Ectodermal cell (in vitro differentiated cells): ENCODE data around the gene GRM7.

ENCODE experiments used
- H3K27ac ChIP-seq: 2 replicates; pipeline ENCODE4 v1.7.0; 2013; ENCODE audit warnings: mild to moderate bottlenecking, low read depth, low read length; ENCODE audit not compliant: insufficient read depth, poor library complexity, severe bottlenecking
- H3K27me3 ChIP-seq: 2 replicates; pipeline ENCODE4 v1.7.0; 2013; ENCODE audit warnings: mild to moderate bottlenecking, low read length; ENCODE audit not compliant: insufficient read depth, control insufficient read depth, poor library complexity, severe bottlenecking
- H3K36me3 ChIP-seq: one replicate; pipeline ENCODE4 v1.7.0; 2013; ENCODE audit warnings: low read length; ENCODE audit not compliant: control insufficient read depth, insufficient read depth
- H3K4me1 ChIP-seq: one replicate; pipeline ENCODE4 v1.7.0; 2013; ENCODE audit warnings: low read length; ENCODE audit not compliant: control insufficient read depth, insufficient read depth
- H3K4me3 ChIP-seq: 2 replicates; pipeline ENCODE4 v1.7.0; 2013; ENCODE audit warnings: low read depth, low read length, control low read depth; ENCODE audit not compliant: insufficient read depth
- H3K9me3 ChIP-seq: 2 replicates; pipeline ENCODE4 v1.7.0; 2013; ENCODE audit warnings: mild to moderate bottlenecking, low read length, moderate library complexity; ENCODE audit not compliant: control insufficient read depth
- WGBS, 2 experiments: methylation state at CpG; one replicate each; pipeline ENCODE4 v1.1.7; 2013; ENCODE audit warnings: missing lambda C conversion rate in 2 of 2; 5-methylcytosine and 5-hydroxymethylcytosine counted together

GRM7 gene

GRCh38 chr3:7687428-7688147 lies 826.7 kb downstream of the GRM7 start:
- 96 to 100% methylated on average over 3 to 5 of the region's 6 CpGs for WGBS, 2 experiments
- Histone ChIP-seq H3K36me3 (no peaks in the 10 kb centered on the region), H3K27ac (no peak overlapping the region), H3K4me1 (no peaks in the 10 kb centered on the region), H3K9me3 (no peaks in the 10 kb centered on the region), H3K4me3 (no peak overlapping the region), H3K27me3 (no peaks in the 10 kb centered on the region)

DNA sequence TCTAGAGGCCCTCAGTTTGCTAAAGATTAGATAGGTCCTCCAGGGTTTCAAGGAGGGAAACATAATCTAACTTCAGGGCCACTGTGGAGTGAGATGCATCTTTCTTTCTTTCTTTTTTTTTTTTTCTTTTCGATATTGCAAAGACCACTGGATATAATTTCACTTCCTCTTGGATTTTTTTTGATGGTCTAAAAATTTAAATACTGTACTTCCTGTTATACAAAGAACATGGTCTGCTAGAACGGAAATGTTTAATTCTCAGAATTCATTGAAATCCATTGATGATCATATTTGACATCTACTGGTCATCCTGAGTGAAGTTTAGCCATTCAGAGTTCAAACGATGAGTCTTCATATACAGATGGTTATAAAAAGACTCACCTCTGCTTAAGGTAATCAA lies 832.0 kb downstream of the GRM7 start:
- Histone ChIP-seq H3K36me3 (no peaks in the 10 kb centered on the region), H3K27ac (no peak overlapping the region), H3K4me3 (no peak overlapping the region), H3K27me3 (no peaks in the 10 kb centered on the region), H3K9me3 (no peaks in the 10 kb centered on the region), H3K4me1 (no peaks in the 10 kb centered on the region)
- 89 to 91% methylated on average over 2 to 3 of the region's 3 CpGs for WGBS, 2 experiments

DNA sequence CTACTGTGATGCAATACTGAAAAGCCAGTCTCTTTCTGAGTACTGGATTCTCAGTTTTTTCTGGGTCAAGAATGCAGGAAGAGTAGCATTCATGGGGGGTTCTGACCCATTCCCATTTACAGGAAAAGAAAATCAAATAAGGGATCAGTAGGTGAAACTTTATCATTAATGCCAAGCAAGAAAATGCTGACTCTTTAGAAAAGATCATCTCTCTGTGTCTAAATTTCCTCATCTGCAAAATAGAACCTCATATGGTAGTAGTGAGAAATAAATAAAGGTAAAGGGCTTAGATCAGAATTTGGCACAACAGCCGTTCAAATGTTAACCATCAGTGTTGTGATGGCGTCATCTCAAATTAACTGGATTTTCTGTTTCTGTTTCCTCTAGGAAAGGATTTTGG lies 833.1 kb downstream of the GRM7 start:
- Histone ChIP-seq H3K27me3 (no peaks in the 10 kb centered on the region), H3K4me3 (no peak overlapping the region), H3K36me3 (no peaks in the 10 kb centered on the region), H3K9me3 (no peaks in the 10 kb centered on the region), H3K27ac (no peak overlapping the region), H3K4me1 (no peaks in the 10 kb centered on the region)
- 85 to 97% methylated on average over 2 of the region's 2 CpGs for WGBS, 2 experiments

DNA sequence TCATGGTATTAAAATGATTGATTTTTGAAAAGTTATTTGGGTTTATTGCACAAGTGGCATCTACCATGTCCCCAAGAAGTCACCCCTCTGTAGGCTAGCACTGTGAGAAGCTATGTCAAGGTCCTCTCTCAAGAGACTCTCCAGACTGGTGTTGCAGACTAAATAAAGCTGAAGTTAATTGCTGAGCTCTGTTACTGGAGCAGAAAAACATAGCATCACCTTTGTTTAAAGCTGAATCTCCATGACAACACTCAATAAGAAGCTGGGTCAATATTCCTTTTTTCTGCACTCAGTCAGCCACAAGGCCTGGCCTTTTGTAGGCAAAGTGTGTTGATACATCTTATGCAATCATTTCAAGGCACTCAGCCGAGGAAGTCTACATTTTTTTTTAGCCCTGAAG lies 834.1 kb downstream of the GRM7 start:
- WGBS, 2 experiments, result 74 to 92% methylated on average over 1 of the region's 1 CpG
- Histone ChIP-seq H3K4me1 (no peaks in the 10 kb centered on the region), H3K36me3 (no peaks in the 10 kb centered on the region), H3K9me3 (no peaks in the 10 kb centered on the region), H3K27ac (no peak overlapping the region), H3K4me3 (no peak overlapping the region), H3K27me3 (no peaks in the 10 kb centered on the region)

GRCh38 chr3:7696320-7696719 lies 835.4 kb downstream of the GRM7 start:
- peaks cover 7% of the 10 kb centered on the region for H3K4me1 ChIP-seq
- no peak overlapping the region for H3K27ac ChIP-seq
- 95 to 99% methylated on average over 2 of the region's 2 CpGs for WGBS, 2 experiments
- H3K9me3 ChIP-seq, result no peaks in the 10 kb centered on the region
- no peaks in the 10 kb centered on the region for H3K27me3 ChIP-seq
- H3K4me3 ChIP-seq, result no peak overlapping the region
- no peaks in the 10 kb centered on the region for H3K36me3 ChIP-seq

DNA sequence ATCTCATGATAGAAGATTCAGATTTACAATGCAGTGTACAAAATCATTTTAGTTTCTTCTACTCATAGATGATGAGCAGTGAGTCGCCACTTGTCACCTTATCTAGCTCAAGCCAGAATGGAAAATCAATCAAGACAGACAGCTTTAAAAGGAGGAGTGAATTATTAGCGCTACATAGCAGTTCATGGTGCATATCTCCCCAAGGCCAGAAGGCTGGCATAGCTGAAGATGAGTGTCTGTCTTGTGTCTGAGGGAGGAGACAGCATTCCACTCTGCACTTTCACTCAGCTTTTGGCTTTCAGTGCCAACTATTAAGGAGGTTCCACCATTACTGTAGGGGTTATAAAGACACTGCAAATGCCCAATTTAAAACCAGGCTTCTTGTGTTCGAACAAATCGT lies 836.6 kb downstream of the GRM7 start:
- no peak overlapping the region for H3K27ac ChIP-seq

DNA sequence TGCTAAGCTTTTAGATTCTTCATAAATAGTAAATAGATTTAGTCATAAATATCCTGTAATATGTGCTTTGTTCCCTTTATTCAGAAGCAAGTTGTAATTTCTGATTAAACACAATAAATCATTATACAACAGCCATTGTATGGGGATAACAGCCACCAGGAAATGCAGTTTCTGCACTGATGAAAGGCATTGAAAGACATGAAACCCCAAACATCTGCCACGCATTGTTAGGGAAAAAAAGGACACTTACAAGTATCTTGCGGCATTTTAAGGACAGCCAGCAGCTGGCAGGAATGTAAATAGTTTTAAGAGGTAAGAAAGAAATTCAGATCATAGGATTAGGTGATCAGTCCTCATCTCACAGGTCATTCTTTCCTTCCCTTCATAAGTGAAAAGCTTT lies 839.6 kb downstream of the GRM7 start:
- WGBS, 2 experiments, result 87 to 91% methylated on average over 2 of the region's 2 CpGs
- no peak overlapping the region for H3K4me3 ChIP-seq
- H3K27me3 ChIP-seq, result no peaks in the 10 kb centered on the region
- peaks cover 7% of the 10 kb centered on the region for H3K4me1 ChIP-seq
- no peaks in the 10 kb centered on the region for H3K36me3 ChIP-seq
- H3K9me3 ChIP-seq, result no peaks in the 10 kb centered on the region
- H3K27ac ChIP-seq, result no peak overlapping the region

More for the DNA sequence above, 836.6 kb downstream of the GRM7 start:
- Histone ChIP-seq H3K4me1 (peaks cover 7% of the 10 kb centered on the region), H3K4me3 (no peak overlapping the region), H3K9me3 (no peaks in the 10 kb centered on the region), H3K27me3 (no peaks in the 10 kb centered on the region), H3K36me3 (no peaks in the 10 kb centered on the region)
- WGBS, 2 experiments, result 94% methylated on average over 4 of the region's 4 CpGs

GRCh38 chr3:7700977-7701376 lies 840.1 kb downstream of the GRM7 start:
- H3K36me3 ChIP-seq, result no peaks in the 10 kb centered on the region
- H3K9me3 ChIP-seq, result no peaks in the 10 kb centered on the region
- no peak overlapping the region for H3K27ac ChIP-seq

DNA sequence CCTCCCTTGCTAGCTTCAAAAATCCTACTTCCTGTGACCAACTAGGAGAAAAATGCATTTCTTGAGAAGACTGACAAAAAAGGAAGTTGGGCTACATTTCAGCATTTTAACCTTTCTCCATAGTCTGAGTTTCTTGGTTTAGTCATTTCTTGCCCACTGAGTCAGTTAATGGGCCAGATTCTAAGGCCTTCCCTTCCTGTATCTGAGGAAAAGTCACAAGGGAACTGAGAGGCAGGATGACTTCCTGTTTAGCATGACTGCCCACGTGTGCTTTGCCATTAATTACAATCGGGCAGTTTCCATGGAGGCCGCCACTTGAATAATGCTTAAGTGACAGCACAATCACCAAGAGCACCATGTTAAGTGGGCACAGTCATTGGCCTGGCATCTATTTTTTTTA lies 846.3 kb downstream of the GRM7 start:
- H3K27me3 ChIP-seq, result no peaks in the 10 kb centered on the region
- WGBS, 2 experiments, result 89 to 93% methylated on average over 3 of the region's 3 CpGs
- H3K4me1 ChIP-seq, result no peaks in the 10 kb centered on the region
- no peaks in the 10 kb centered on the region for H3K9me3 ChIP-seq
- H3K36me3 ChIP-seq, result no peaks in the 10 kb centered on the region
- H3K27ac ChIP-seq, result no peak overlapping the region
- no peak overlapping the region for H3K4me3 ChIP-seq

More at GRCh38 chr3:7700977-7701376, 840.1 kb downstream of the GRM7 start:
- H3K27me3 ChIP-seq, result no peaks in the 10 kb centered on the region
- WGBS, 2 experiments, result 89 to 97% methylated on average over 6 of the region's 6 CpGs
- H3K4me3 ChIP-seq, result no peak overlapping the region
- peaks cover 7% of the 10 kb centered on the region for H3K4me1 ChIP-seq

DNA sequence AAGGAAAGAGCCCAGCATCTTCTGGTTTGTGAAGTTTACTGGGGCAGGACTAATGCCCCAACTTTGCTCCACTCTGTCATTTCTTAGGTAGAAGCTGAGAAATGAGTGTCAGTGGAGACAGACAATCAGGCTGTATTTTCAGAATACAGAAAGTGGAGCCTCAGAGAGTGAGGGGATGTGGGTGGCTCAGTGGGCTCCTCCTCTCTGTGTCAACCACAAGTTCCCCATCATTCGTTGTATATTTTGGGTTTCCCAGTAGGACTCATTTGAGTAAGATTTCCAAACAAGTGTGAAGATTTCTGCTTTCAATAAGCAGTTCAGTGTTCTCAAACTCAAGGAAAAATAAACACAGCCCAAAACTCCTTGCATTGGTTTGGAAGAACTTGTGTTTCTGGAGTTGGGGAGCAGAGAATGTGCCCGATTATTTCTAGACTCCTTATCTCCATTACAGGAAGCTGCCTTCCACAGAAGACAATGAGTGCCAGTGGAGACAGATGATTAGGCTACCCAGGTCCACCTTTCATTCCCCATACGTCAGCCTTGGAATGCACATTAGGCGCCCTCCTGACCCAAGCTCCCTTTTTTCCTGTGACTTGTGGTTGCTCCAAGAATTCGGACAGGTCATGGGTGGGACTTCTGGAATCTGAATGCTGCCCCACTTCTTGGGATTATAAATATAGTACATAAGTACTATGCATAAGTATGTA lies 848.6 kb downstream of the GRM7 start:
- H3K4me1 ChIP-seq, result no peaks in the 10 kb centered on the region
- no peak overlapping the region for H3K27ac ChIP-seq
- H3K27me3 ChIP-seq, result no peaks in the 10 kb centered on the region
- no peaks in the 10 kb centered on the region for H3K9me3 ChIP-seq
- WGBS, 2 experiments, result 90 to 97% methylated on average over 4 of the region's 5 CpGs
- H3K4me3 ChIP-seq, result no peak overlapping the region
- no peaks in the 10 kb centered on the region for H3K36me3 ChIP-seq
